B cell (primary cell): ENCODE results near the gene FXR1.

Experiments
- CTCF ChIP-seq: fragments of 200-600 bp; IDR thresholded peaks from one replicate; pipeline ENCODE4 v1.8.0; 2022; ENCODE audit warnings: antibody characterized with exemption, mild to moderate bottlenecking
- EZH2 ChIP-seq: IDR thresholded peaks from 2 replicates; pipeline ENCODE4 v1.6.1; 2012; ENCODE audit warnings: borderline replicate concordance, low read depth, mild to moderate bottlenecking, moderate library complexity, low read length; ENCODE audit not compliant: insufficient read depth, poor library complexity, severe bottlenecking

- no peak for TF ChIP-seq EZH2
- no peak for TF ChIP-seq CTCF
These were observed 96.3 kb downstream of the FXR1 start for GRCh38 chr3:181008796-181009195.
